Duodenal mucosa (tissue), 2 donors: Measurements from ENCODE around the gene PMM2.

ENCODE experiments used
- H3K27ac ChIP-seq: one replicate; pipeline ENCODE4 v1.7.0; 2013; ENCODE audit warnings: low read depth, low read length
- H3K27me3 ChIP-seq, 2 donors: one replicate each; pipeline ENCODE4 v1.7.0; 2013; ENCODE audit warnings: low read length in 2 of 2, control low read depth in 1 of 2; ENCODE audit not compliant: insufficient read depth in 2 of 2, control insufficient read depth in 1 of 2
- H3K36me3 ChIP-seq, 2 donors: one replicate each; pipeline ENCODE4 v1.7.0; 2013; ENCODE audit warnings: low read length in 2 of 2, control low read depth in 1 of 2; ENCODE audit not compliant: insufficient read depth in 2 of 2, control insufficient read depth in 1 of 2
- H3K4me1 ChIP-seq, 2 donors: one replicate each; pipeline ENCODE4 v1.7.0; 2013; ENCODE audit warnings: low read length in 2 of 2, control low read depth in 1 of 2; ENCODE audit not compliant: insufficient read depth in 2 of 2, control insufficient read depth in 1 of 2
- H3K4me3 ChIP-seq, 2 donors: one replicate each; pipeline ENCODE4 v1.7.0; 2013; ENCODE audit warnings: low read length in 2 of 2, low read depth in 1 of 2
- H3K9ac ChIP-seq, 2 donors: one replicate each; pipeline ENCODE4 v1.7.0; 2013; ENCODE audit warnings: low read length in 2 of 2, low read depth in 1 of 2
- H3K9me3 ChIP-seq, 2 donors: one replicate each; pipeline ENCODE4 v1.7.0; 2013; ENCODE audit warnings: low read length in 2 of 2, control low read depth in 1 of 2; ENCODE audit not compliant: control insufficient read depth in 1 of 2

PMM2 gene

GRCh38 chr16:8885674-8886592 is 88.3 kb downstream of the PMM2 start:
- no peak overlapping the region for H3K27ac ChIP-seq
- H3K27me3 ChIP-seq: no peaks in the 10 kb centered on the region
- H3K4me1 ChIP-seq: peaks cover 26 to 37% of the 10 kb centered on the region in 2 donors
- no peaks in the 10 kb centered on the region for H3K9me3 ChIP-seq
- H3K4me3 ChIP-seq: no peak overlapping the region
- no peak overlapping the region for H3K9ac ChIP-seq
- peaks cover 15 to 24% of the 10 kb centered on the region in 2 donors for H3K36me3 ChIP-seq

- Histone ChIP-seq H3K9me3 (no peaks in the 10 kb centered on the region), H3K9ac (no peak overlapping the region), H3K4me3 (no peak overlapping the region), H3K27ac (no peak overlapping the region), H3K27me3 (no peaks in the 10 kb centered on the region), H3K36me3 (peaks cover 23 to 32% of the 10 kb centered on the region in 2 donors), H3K4me1 (peaks cover 26 to 37% of the 10 kb centered on the region in 2 donors)
These were observed 89.2 kb downstream of the PMM2 start for GRCh38 chr16:8886593-8887430.

GRCh38 chr16:8887431-8887765 is 89.8 kb downstream of the PMM2 start:
- Histone ChIP-seq H3K27ac (no peak overlapping the region), H3K27me3 (no peaks in the 10 kb centered on the region), H3K4me1 (peaks cover 26 to 37% of the 10 kb centered on the region in 2 donors), H3K9ac (no peak overlapping the region), H3K4me3 (no peak overlapping the region), H3K36me3 (peaks cover 29 to 38% of the 10 kb centered on the region in 2 donors), H3K9me3 (no peaks in the 10 kb centered on the region)

- Histone ChIP-seq H3K9ac (no peak overlapping the region), H3K9me3 (no peaks in the 10 kb centered on the region)
These were observed 90.4 kb downstream of the PMM2 start for GRCh38 chr16:8887952-8888560.

GRCh38 chr16:8888951-8889892 is 91.6 kb downstream of the PMM2 start:
- H3K36me3 ChIP-seq: peaks cover 38 to 55% of the 10 kb centered on the region in 2 donors
- no peak overlapping the region for H3K27ac ChIP-seq
- no peak overlapping the region for H3K4me3 ChIP-seq
- H3K27me3 ChIP-seq: no peaks in the 10 kb centered on the region
- no peaks in the 10 kb centered on the region for H3K9me3 ChIP-seq
- H3K4me1 ChIP-seq: peaks cover 26 to 33% of the 10 kb centered on the region in 2 donors
- no peak overlapping the region for H3K9ac ChIP-seq

More at GRCh38 chr16:8887952-8888560, 90.4 kb downstream of the PMM2 start:
- no peaks in the 10 kb centered on the region for H3K27me3 ChIP-seq
- no peak overlapping the region for H3K4me3 ChIP-seq
- H3K36me3 ChIP-seq: peaks cover 29 to 43% of the 10 kb centered on the region in 2 donors
- H3K4me1 ChIP-seq: peaks cover 26 to 37% of the 10 kb centered on the region in 2 donors
- no peak overlapping the region for H3K27ac ChIP-seq

- Histone ChIP-seq H3K27me3 (no peaks in the 10 kb centered on the region), H3K36me3 (peaks cover 46 to 63% of the 10 kb centered on the region in 2 donors), H3K9ac (no peak overlapping the region), H3K4me1 (peaks cover 23 to 25% of the 10 kb centered on the region in 2 donors), H3K9me3 (no peaks in the 10 kb centered on the region), H3K27ac (no peak overlapping the region), H3K4me3 (no peak overlapping the region)
These were observed 92.4 kb downstream of the PMM2 start for GRCh38 chr16:8889893-8890548.

- no peaks in the 10 kb centered on the region for H3K9me3 ChIP-seq
- H3K4me3 ChIP-seq: no peak overlapping the region
- no peak overlapping the region for H3K9ac ChIP-seq
- peaks cover 18 to 20% of the 10 kb centered on the region in 2 donors for H3K4me1 ChIP-seq
- no peak overlapping the region for H3K27ac ChIP-seq
- H3K27me3 ChIP-seq: no peaks in the 10 kb centered on the region
- H3K36me3 ChIP-seq: peaks cover 51 to 68% of the 10 kb centered on the region in 2 donors
These were observed 92.9 kb downstream of the PMM2 start for GRCh38 chr16:8890549-8890921.

GRCh38 chr16:8892101-8892575 is 94.5 kb downstream of the PMM2 start:
- Histone ChIP-seq H3K4me3 (no peak overlapping the region), H3K36me3 (peaks cover 61 to 83% of the 10 kb centered on the region in 2 donors), H3K9me3 (no peaks in the 10 kb centered on the region), H3K9ac (no peak overlapping the region), H3K4me1 (peaks cover 6 to 8% of the 10 kb centered on the region in 2 donors), H3K27me3 (no peaks in the 10 kb centered on the region), H3K27ac (no peak overlapping the region)

GRCh38 chr16:8893426-8893825 is 95.8 kb downstream of the PMM2 start:
- H3K36me3 ChIP-seq: peaks cover 67 to 89% of the 10 kb centered on the region in 2 donors
- no peak overlapping the region for H3K9ac ChIP-seq
- no peak overlapping the region for H3K27ac ChIP-seq
- no peak overlapping the region for H3K4me3 ChIP-seq
- H3K4me1 ChIP-seq: peaks cover 6 to 8% of the 10 kb centered on the region in 2 donors
- no peaks in the 10 kb centered on the region for H3K27me3 ChIP-seq
- no peaks in the 10 kb centered on the region for H3K9me3 ChIP-seq
